ENCODE data around the gene POLK. TPM values are rescaled to one million over a fixed set of nuclear protein-coding genes. Genes with fewer than 3 reads are reported as not detected.

The POLK gene
- total and polyA plus RNA-seq, 2 of the 8 experiments (the other 6 are each of a cell fraction or from before 2014, with no cell fraction given): 2.0 to 9.0 TPM

DNA sequence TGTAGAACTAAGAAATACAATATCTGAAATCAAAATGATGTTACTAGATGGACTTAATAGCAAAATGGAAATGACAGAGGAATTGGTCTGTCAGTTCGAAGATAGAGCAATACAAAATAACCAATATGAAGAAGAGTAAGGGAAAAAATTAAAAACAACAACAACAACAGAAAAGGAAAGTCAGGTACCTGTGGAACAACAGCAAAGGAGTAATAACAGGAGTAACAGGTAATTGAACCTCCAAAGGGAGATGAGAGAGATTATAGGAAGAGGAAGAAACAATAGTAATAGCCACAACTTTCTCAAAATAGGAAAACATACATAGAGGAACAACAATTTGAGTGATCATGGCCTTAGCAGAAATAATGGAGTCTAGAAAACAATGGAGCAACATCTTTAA lies 13.7 kb downstream of the POLK start (continued):
- TF ChIP-seq CHD7 (IDR thresholded peaks at IDR 0.05; ENCODE audit: insufficient replicate concordance, low read length) (no peak), RNF2 (IDR thresholded peaks at IDR 0.05; ENCODE audit: borderline replicate concordance, low read depth, low read length, missing control alignments, poor library complexity, severe bottlenecking) (no peak), USF2 (IDR thresholded peaks at IDR 0.05; ENCODE audit: low read length) (no peak), KDM4A (IDR thresholded peaks at IDR 0.05; ENCODE audit: low read depth, low read length, severe bottlenecking) (no peak), NANOG (IDR thresholded peaks at IDR 0.05; ENCODE audit: insufficient read depth, low read depth, low read length, poor library complexity, severe bottlenecking) (no peak), CBX8 (IDR thresholded peaks at IDR 0.05; ENCODE audit: borderline replicate concordance, low read depth, low read length) (no peak), ATF2 (IDR thresholded peaks at IDR 0.05; ENCODE audit: low read length) (no peak)
